ENCODE data around the gene TRAPPC2B. TPM values are rescaled to one million over a fixed set of nuclear protein-coding genes. Genes with fewer than 3 reads are reported as not detected.
A peak's percentile ranks its signal among the peaks of the same experiment; 100 is the strongest.

TRAPPC2B gene
- total and polyA plus RNA-seq, 2 of the 13 experiments (the other 11 are each of a cell fraction or from before 2014, with no cell fraction given), result 13.3 to 17.7 TPM

DNA sequence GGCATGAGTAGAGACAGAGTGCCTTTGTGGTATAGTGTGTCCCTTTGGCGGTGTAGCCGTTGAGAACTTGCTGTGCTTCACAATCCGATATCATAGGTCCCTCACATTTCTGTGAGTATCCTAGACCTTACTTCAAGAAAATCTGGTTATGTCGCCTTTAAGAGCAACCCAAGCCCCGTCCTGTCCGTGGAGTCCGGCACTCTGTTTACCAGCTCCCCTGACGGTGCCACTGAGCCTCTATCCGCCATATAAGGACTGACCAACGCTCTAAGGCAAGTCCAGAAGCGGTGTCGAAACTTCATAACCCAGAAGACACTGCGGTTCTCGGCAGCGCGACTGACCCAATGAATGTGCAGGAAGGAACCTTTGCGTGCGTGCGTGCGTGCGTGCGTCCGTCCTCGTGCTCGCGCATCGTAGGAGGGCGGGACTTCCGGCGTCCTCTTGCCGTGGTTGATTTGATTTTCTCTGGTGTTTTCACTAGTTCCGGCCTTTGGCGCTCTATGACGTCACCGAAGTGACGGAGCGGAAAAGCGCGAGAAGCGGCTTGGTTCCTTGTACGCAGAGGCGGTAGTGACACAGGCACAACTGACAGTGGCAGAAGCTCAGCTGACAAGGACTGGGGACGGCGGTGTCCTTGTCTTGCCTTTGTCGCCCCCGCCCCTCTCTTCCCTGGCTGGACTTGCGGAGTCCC lies at the start of gene TRAPPC2B, which contains the start of gene ZNF547 (continued):
- TF ChIP-seq, protein P1, sequence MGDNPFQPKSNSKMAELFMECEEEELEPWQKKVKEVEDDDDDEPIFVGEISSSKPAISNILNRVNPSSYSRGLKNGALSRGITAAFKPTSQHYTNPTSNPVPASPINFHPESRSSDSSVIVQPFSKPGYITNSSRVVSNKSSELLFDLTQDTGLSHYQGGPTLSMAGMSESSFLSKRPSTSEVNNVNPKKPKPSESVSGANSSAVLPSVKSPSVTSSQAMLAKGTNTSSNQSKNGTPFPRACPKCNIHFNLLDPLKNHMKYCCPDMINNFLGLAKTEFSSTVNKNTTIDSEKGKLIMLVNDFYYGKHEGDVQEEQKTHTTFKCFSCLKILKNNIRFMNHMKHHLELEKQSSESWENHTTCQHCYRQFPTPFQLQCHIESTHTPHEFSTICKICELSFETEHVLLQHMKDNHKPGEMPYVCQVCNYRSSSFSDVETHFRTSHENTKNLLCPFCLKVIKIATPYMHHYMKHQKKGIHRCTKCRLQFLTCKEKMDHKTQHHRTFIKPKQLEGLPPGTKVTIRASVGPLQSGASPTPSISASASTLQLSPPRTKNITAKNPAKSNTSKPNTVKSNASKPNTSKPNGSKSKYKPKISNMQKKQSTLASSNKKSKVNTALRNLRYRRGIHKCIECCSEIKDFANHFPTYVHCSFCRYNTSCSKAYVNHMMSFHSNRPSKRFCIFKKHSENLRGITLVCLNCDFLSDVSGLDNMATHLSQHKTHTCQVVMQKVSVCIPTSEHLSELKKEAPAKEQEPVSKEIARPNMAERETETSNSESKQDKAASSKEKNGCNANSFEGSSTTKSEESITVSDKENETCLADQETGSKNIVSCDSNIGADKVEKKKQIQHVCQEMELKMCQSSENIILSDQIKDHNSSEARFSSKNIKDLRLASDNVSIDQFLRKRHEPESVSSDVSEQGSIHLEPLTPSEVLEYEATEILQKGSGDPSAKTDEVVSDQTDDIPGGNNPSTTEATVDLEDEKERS (CRISPR knock-in tag; IDR thresholded peaks at IDR 0.05), result no peak
- TF ChIP-seq ZNF83 (CRISPR knock-in tag; IDR thresholded peaks at IDR 0.05; ENCODE audit: borderline replicate concordance), result no peak
- TF ChIP-seq EEA1 (CRISPR knock-in tag; IDR thresholded peaks at IDR 0.05; ENCODE audit: borderline replicate concordance), result 0 out of 2 replicates have a peak, but pooled peaks have one; percentile 65
- peak; percentile 25 for TF ChIP-seq ZNF883 (CRISPR knock-in tag; IDR thresholded peaks at IDR 0.05; ENCODE audit: not compliant biosample characterization)
- peak; percentile 95 for TF ChIP-seq PHF20 (CRISPR knock-in tag; IDR thresholded peaks at IDR 0.05)
- peak; percentile 78 for TF ChIP-seq SALL1 (CRISPR knock-in tag; IDR thresholded peaks at IDR 0.05)
- TF ChIP-seq HOXA9 (CRISPR knock-in tag; IDR thresholded peaks at IDR 0.05; ENCODE audit: borderline replicate concordance), result no peak
- TF ChIP-seq ARNTL (CRISPR knock-in tag; IDR thresholded peaks at IDR 0.05), result peak; percentile 37; the same call in 1 of the 2 replicates
- TF ChIP-seq CENPBD1 (CRISPR knock-in tag; IDR thresholded peaks at IDR 0.05; ENCODE audit: borderline replicate concordance, low read depth), result no peak
- TF ChIP-seq, protein P2, sequence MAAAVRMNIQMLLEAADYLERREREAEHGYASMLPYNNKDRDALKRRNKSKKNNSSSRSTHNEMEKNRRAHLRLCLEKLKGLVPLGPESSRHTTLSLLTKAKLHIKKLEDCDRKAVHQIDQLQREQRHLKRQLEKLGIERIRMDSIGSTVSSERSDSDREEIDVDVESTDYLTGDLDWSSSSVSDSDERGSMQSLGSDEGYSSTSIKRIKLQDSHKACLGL (CRISPR knock-in tag; IDR thresholded peaks at IDR 0.05), result no peak
- TF ChIP-seq PAWR (CRISPR knock-in tag; IDR thresholded peaks at IDR 0.05; ENCODE audit: borderline replicate concordance), result no peak
- peak; percentile 59 for TF ChIP-seq MYPOP (CRISPR knock-in tag; IDR thresholded peaks at IDR 0.05)
- TF ChIP-seq HDAC6 (IDR thresholded peaks at IDR 0.05; ENCODE audit: low read depth, low read length), result no peak
- TF ChIP-seq ZNF546 (CRISPR knock-in tag; conservative IDR thresholded peaks at IDR 0.05), result no peak
- TF ChIP-seq ZNF768 (CRISPR knock-in tag; IDR thresholded peaks at IDR 0.05), result no peak
- 0 out of 2 replicates have a peak, but pooled peaks have one; percentile 3 for TF ChIP-seq ZNF451 (CRISPR knock-in tag; IDR thresholded peaks at IDR 0.05)
- peak; percentile 80 for TF ChIP-seq PHF8 (CRISPR knock-in tag; IDR thresholded peaks at IDR 0.05)
- no peak for TF ChIP-seq ZNF562 (CRISPR knock-in tag; IDR thresholded peaks at IDR 0.05; ENCODE audit: borderline replicate concordance)
- peak; percentile 99 for TF ChIP-seq THAP11 (CRISPR knock-in tag; IDR thresholded peaks at IDR 0.05)
- TF ChIP-seq SP2 (CRISPR knock-in tag; IDR thresholded peaks at IDR 0.05), result peak; percentile 97
- TF ChIP-seq GABPB1 (CRISPR knock-in tag; IDR thresholded peaks at IDR 0.05), result peak; percentile 99
- peak; percentile 86 for TF ChIP-seq HNRNPLL (IDR thresholded peaks at IDR 0.05; ENCODE audit: low read depth, low read length, poor library complexity, severe bottlenecking)
- no peak for TF ChIP-seq ZBTB1 (CRISPR knock-in tag; IDR thresholded peaks at IDR 0.05; ENCODE audit: borderline replicate concordance)
- no peak for TF ChIP-seq GLMP (CRISPR knock-in tag; IDR thresholded peaks at IDR 0.05; ENCODE audit: borderline replicate concordance)
